IPS-NIHi11 (cell line): Measurements from ENCODE around the gene MBTD1.
"Not testable (repeated sequence)": the region's sequence is repeated elsewhere in the genome, so short reads cannot be mapped to it uniquely, and the experiment has no call there.

Experiments
- DNase-seq: peaks from one replicate; pipeline ENCODE4 v3.0.0; 2012; ENCODE audit warnings: mixed read lengths, low spot score

MBTD1 gene

GRCh38 chr17:51255673-51256072 is 4.2 kb downstream of the MBTD1 start:
- DNase-seq = no peak

GRCh38 chr17:51251010-51251409 is 8.8 kb downstream of the MBTD1 start:
- no peak for DNase-seq

- no peak for DNase-seq
Observed at GRCh38 chr17:51250314-51250840, 9.5 kb downstream of the MBTD1 start.

GRCh38 chr17:51245535-51245934 is 14.3 kb downstream of the MBTD1 start:
- DNase-seq = no peak

- DNase-seq = no peak
Observed at GRCh38 chr17:51244041-51244440, 15.8 kb downstream of the MBTD1 start.

- no peak for DNase-seq
Observed at GRCh38 chr17:51240275-51240674, 19.6 kb downstream of the MBTD1 start.

- DNase-seq = no peak
Observed at GRCh38 chr17:51238255-51238887, 21.5 kb downstream of the MBTD1 start.

GRCh38 chr17:51234162-51234561 is 25.7 kb downstream of the MBTD1 start:
- no peak for DNase-seq

- no peak for DNase-seq
Observed at GRCh38 chr17:51231999-51232398, 27.9 kb downstream of the MBTD1 start.

- DNase-seq = no peak
Observed at GRCh38 chr17:51230306-51230705, 29.5 kb downstream of the MBTD1 start.

- DNase-seq = no peak
Observed at GRCh38 chr17:51229889-51230288, 30.0 kb downstream of the MBTD1 start.

- DNase-seq = no peak
Observed at GRCh38 chr17:51228161-51228560, 31.7 kb downstream of the MBTD1 start.

- not testable (repeated sequence) for DNase-seq
Observed at GRCh38 chr17:51225523-51225922, 34.3 kb downstream of the MBTD1 start.

- DNase-seq = no peak
Observed at GRCh38 chr17:51224402-51225262, 35.2 kb downstream of the MBTD1 start.

- DNase-seq = no peak
Observed at GRCh38 chr17:51221322-51221721, 38.5 kb downstream of the MBTD1 start.

GRCh38 chr17:51217946-51218345 is 41.9 kb downstream of the MBTD1 start:
- no peak for DNase-seq

GRCh38 chr17:51214920-51215319 is 44.9 kb downstream of the MBTD1 start:
- DNase-seq = no peak

- no peak for DNase-seq
Observed at GRCh38 chr17:51203838-51204237, 56.0 kb downstream of the MBTD1 start.

GRCh38 chr17:51200846-51201245 is 59.0 kb downstream of the MBTD1 start:
- DNase-seq = no peak

GRCh38 chr17:51200295-51200694 is 59.6 kb downstream of the MBTD1 start:
- DNase-seq = no peak

GRCh38 chr17:51197754-51198153 is 62.1 kb downstream of the MBTD1 start:
- DNase-seq = no peak

GRCh38 chr17:51191895-51192294 is 68.0 kb downstream of the MBTD1 start:
- DNase-seq = no peak

GRCh38 chr17:51189628-51190027 is 70.2 kb downstream of the MBTD1 start:
- no peak for DNase-seq
